Prostate gland (tissue), 2 donors: ENCODE results near the gene ADCY4. TPM values are rescaled to one million over a fixed set of nuclear protein-coding genes. Genes with fewer than 3 reads are reported as not detected.

Source experiments
- DNase-seq: peaks from one replicate; pipeline ENCODE4 v3.0.0-alpha.2; 2019; ENCODE audit warnings: low spot score
- H3K27ac ChIP-seq, 2 donors: fragments of 200-600 bp; sonication (generic); 2 replicates each; pipeline ENCODE4 v1.5.1; 2017 to 2019
- H3K27me3 ChIP-seq: fragments of 200-600 bp; sonication (generic); replicated peaks from 2 replicates; pipeline ENCODE4 v1.5.1; 2019; ENCODE audit not compliant: insufficient read depth
- H3K36me3 ChIP-seq, 2 donors: fragments of 200-600 bp; sonication (generic); 1 replicate in 1 of 2; 2 replicates in 1 of 2; pipeline versions ENCODE4 v1.5.1 to v1.8.1; 2017 to 2019
- H3K4me1 ChIP-seq: fragments of 200-600 bp; sonication (generic); replicated peaks from 2 replicates; pipeline ENCODE4 v1.5.1; 2019
- H3K4me3 ChIP-seq, 2 donors: fragments of 200-600 bp; sonication (generic); 2 replicates each; pipeline ENCODE4 v1.5.1; 2017 to 2019
- H3K9me3 ChIP-seq: fragments of 200-600 bp; sonication (generic); 2 replicates; pipeline ENCODE4 v1.5.1; 2017
- POLR2A ChIP-seq: fragments of 450-650 bp; IDR thresholded peaks from one replicate; pipeline ENCODE4 v1.6.1; 2016; ENCODE audit warnings: antibody characterized with exemption, mild to moderate bottlenecking
- POLR2AphosphoS5 ChIP-seq: sonication (generic); formaldehyde crosslinking; IDR thresholded peaks from one replicate; pipeline ENCODE4 v1.6.1; 2017; ENCODE audit warnings: antibody characterized with exemption
- WGBS: methylation state at CpG from one replicate; pipeline ENCODE4 v1.1.5; 2018; 5-methylcytosine and 5-hydroxymethylcytosine counted together
- intact Hi-C: fragments of 100-400 bp; cut with DNase I; formaldehyde crosslinking; loops from one replicate; pipeline ENCODE4 v1.14.2; 2022
- total RNA-seq, 2 donors: library from RNA; depleted of rRNA; stranded (reverse); fragments of >200 nt; gene quantifications; one replicate each; pipeline ENCODE4 v1.1.0, GENCODE V29; 2016
- TF ChIP-seq, protein P1 (sequence below), 4 experiments: fragments of 200-600 bp in 2 of 4; fragments of 450-650 bp in 2 of 4; sonication (generic) in 2 of 4; IDR thresholded peaks; 1 replicate in 3 of 4; 2 replicates in 1 of 4; pipeline ENCODE4 v1.5.1; 2016 to 2019; ENCODE audit warnings: antibody characterized with exemption in 4 of 4, mild to moderate bottlenecking in 2 of 4, moderate library complexity in 2 of 4

The ADCY4 gene
- total RNA-seq, 2 donors from 2014 or later, result 19.4 to 28.7 TPM

DNA sequence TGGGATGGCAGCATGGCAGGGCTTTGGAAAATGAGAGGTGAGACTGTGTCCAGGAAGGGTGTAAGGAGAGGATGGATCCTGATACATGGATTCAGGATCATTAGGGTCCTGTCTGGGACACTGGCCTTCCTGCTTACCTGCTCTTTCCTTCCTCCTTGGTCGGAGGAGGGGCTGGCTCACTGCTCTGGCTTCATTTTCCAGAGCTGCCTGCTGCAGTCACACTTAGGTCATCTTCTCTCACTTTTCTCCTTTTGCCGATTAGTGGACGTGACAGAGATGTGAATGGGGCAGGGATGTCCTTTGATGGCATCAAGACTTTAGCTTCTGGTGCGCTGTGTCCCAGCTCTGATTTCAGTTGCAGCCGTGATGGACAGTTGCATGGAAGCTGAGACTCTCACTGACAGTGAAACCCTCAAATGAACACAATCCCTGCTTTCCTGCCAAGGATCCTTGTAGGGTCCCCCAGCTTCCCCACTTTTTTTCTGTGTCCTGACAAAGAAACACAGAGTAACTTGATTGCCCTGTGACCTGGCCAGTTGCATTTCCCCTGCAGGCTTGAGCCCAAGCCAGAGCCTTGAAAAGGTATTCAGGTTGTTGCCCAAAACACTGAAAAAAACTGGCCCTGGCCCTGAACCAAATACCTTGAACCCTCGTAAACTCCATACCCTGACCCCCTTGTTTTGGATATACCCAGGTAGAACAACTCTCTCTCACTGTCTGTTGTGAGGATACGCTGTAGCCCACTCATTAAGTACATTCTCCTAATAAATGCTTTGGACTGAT, 26.3 kb downstream of the ADCY4 start:
- Histone ChIP-seq H3K36me3 (peaks cover 7 to 18% of the 10 kb centered on the region in 2 donors), H3K27me3 (no peaks in the 10 kb centered on the region), H3K27ac (no peak overlapping the region), H3K4me3 (no peak overlapping the region), H3K9me3 (no peaks in the 10 kb centered on the region), H3K4me1 (peaks cover 8% of the 10 kb centered on the region)
- intact Hi-C loops, result no loop called here
- DNase-seq, result no peak
- no peak for TF ChIP-seq POLR2A
- no peak for TF ChIP-seq POLR2AphosphoS5
- TF ChIP-seq, protein P1, sequence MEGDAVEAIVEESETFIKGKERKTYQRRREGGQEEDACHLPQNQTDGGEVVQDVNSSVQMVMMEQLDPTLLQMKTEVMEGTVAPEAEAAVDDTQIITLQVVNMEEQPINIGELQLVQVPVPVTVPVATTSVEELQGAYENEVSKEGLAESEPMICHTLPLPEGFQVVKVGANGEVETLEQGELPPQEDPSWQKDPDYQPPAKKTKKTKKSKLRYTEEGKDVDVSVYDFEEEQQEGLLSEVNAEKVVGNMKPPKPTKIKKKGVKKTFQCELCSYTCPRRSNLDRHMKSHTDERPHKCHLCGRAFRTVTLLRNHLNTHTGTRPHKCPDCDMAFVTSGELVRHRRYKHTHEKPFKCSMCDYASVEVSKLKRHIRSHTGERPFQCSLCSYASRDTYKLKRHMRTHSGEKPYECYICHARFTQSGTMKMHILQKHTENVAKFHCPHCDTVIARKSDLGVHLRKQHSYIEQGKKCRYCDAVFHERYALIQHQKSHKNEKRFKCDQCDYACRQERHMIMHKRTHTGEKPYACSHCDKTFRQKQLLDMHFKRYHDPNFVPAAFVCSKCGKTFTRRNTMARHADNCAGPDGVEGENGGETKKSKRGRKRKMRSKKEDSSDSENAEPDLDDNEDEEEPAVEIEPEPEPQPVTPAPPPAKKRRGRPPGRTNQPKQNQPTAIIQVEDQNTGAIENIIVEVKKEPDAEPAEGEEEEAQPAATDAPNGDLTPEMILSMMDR (IDR thresholded peaks at IDR 0.05), result no peak
- 77% methylated on average over 7 of the region's 7 CpGs for WGBS

DNA sequence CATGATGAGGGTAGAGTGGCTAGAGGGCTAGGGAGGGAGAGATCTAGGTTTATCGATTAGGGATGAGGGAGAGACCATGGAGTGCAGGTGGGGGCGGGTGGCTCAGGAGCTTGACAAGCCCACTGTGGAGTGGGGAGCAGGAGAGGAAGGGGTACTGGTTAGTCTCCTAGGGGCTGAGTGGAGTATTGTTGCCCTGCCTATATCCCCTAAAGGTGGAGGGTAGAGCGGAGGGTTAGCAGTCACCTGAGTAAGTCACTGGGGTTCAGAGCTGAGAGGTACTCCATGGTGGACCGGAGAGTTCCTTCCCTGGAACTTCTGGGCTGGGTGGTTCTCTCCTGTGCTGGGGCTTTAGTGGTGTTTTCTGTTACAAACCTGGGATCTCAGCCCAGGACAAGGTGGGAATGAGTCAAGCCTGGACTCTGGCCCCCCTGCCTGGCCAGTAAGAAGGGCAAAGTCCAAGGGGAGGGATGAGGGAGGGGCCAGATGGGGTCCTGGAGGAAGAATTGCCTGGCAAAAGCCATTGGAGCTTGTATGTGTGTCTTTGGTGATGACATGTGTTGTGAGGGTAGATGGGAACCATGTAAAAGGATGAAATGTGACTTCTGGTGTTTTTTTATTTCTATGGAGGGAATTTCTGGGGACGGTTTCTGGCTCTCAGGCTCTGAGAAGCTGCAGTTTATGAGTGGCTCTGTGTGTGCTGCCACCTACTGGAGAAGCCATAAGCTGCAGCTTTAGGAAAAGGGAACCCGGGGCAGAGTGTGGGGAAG, 27.1 kb downstream of the ADCY4 start, which contains the start of gene CIDEB:
TSS of gene CIDEB (minus strand) at position 403 of the 767 bp plus-strand sequence. CDS start at position 284, 119 bp downstream.
- intact Hi-C loops, result no loop called here
- H3K9me3 ChIP-seq, result no peaks in the 10 kb centered on the region
- 57% methylated on average over 6 of the region's 6 CpGs for WGBS
- peaks cover 8 to 19% of the 10 kb centered on the region in 2 donors for H3K36me3 ChIP-seq
- peak; percentile 28 for DNase-seq
- TF ChIP-seq, protein P1 (IDR thresholded peaks at IDR 0.05), result peak; percentile 66 to 90 (median 74)
- TF ChIP-seq POLR2AphosphoS5, result no peak
- no peaks in the 10 kb centered on the region for H3K27me3 ChIP-seq
- H3K27ac ChIP-seq, result no peak within 1 kb of the TSS
- no peak within 1 kb of the TSS for H3K4me3 ChIP-seq
- H3K4me1 ChIP-seq, result peaks cover 8% of the 10 kb centered on the region

DNA sequence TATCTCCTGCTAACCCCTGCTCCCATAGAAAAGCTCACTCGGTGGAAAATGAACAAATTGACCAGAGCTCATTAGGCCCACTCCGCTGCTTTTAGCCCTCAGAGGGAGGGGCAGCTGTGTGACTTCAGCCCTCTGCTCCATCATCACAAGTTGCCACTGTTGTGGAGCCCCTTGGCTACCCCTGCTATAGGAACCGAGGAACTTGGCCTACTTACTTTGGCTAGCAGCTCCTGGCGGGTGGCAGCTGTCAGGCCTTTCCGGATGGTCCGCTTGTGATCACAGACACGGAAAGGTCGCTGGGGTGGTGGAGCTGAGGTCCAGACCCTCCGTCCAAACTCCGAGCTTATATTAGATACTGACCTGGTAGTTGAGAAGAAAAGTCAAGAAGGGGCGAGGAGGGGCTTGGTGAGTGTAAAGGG, 27.7 kb downstream of the ADCY4 start:
- peaks cover 14 to 25% of the 10 kb centered on the region in 2 donors for H3K36me3 ChIP-seq

DNA sequence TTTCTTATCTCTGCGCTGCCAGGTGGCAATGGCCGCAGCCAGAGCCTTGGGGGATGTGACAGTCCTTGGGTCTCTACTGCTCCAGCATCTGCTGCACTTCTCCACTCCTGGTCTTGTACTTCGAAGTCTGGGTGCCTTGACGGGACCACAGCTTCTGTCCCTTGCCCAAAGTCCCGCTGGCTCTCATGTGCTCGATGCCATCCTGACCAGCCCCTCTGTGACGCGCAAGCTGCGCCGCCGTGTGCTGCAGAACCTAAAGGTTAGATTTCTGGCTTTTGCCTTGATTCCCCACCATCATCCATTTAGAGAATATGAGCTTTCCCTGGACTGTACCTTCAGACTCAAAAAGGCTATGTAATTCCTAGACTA, 30.9 kb downstream of the ADCY4 start:
- TF ChIP-seq, protein P1 (IDR thresholded peaks at IDR 0.05), result no peak
- no peak for TF ChIP-seq POLR2AphosphoS5
- Histone ChIP-seq H3K27ac (no peak overlapping the region), H3K36me3 (peaks cover 15 to 26% of the 10 kb centered on the region in 2 donors), H3K9me3 (no peaks in the 10 kb centered on the region), H3K4me1 (peaks cover 8% of the 10 kb centered on the region), H3K27me3 (no peaks in the 10 kb centered on the region), H3K4me3 (no peak overlapping the region)
- no peak for DNase-seq
- intact Hi-C loops, result no loop called here
- 96% methylated on average over 11 of the region's 11 CpGs for WGBS

More for the DNA sequence above, 27.7 kb downstream of the ADCY4 start:
- no peak overlapping the region for H3K27ac ChIP-seq
- H3K4me3 ChIP-seq, result no peak overlapping the region
- WGBS, result 82% methylated on average over 11 of the region's 11 CpGs
- H3K27me3 ChIP-seq, result no peaks in the 10 kb centered on the region
- TF ChIP-seq POLR2A, result no peak
- TF ChIP-seq POLR2AphosphoS5, result no peak
- TF ChIP-seq, protein P1 (IDR thresholded peaks at IDR 0.05), result no peak
- peaks cover 8% of the 10 kb centered on the region for H3K4me1 ChIP-seq
- DNase-seq, result no peak
- no peaks in the 10 kb centered on the region for H3K9me3 ChIP-seq
- intact Hi-C loops, result no loop called here
